Measurements from ENCODE around the gene SDHA.

SDHA gene

DNA sequence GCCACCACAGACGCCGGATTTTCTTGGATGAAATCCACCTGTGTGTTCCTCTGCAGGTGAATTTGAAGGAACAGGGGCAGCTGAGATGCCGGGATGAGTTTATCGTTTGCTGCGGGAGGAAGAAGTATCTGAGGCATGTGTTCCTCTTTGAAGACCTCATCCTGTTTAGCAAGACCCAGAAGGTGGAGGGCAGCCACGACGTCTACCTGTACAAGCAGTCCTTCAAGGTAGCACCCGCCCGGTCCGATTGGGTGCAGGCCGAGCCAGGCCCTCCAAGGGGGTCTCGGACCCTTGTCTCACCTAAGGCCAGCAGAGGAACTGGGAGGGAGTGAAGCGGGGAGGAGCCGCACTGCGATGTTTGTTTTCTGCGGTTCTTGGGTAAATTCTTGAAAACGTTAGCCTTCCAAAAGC, 45.3 kb upstream of the SDHA start:
- H3K4me3 ChIP-seq (ENCODE audit: low read depth, low read length), result no peak overlapping the region
- TF ChIP-seq, protein P1, sequence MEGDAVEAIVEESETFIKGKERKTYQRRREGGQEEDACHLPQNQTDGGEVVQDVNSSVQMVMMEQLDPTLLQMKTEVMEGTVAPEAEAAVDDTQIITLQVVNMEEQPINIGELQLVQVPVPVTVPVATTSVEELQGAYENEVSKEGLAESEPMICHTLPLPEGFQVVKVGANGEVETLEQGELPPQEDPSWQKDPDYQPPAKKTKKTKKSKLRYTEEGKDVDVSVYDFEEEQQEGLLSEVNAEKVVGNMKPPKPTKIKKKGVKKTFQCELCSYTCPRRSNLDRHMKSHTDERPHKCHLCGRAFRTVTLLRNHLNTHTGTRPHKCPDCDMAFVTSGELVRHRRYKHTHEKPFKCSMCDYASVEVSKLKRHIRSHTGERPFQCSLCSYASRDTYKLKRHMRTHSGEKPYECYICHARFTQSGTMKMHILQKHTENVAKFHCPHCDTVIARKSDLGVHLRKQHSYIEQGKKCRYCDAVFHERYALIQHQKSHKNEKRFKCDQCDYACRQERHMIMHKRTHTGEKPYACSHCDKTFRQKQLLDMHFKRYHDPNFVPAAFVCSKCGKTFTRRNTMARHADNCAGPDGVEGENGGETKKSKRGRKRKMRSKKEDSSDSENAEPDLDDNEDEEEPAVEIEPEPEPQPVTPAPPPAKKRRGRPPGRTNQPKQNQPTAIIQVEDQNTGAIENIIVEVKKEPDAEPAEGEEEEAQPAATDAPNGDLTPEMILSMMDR (IDR thresholded peaks at IDR 0.05; ENCODE audit: borderline replicate concordance, insufficient read depth, low read depth, low read length), result no peak

DNA sequence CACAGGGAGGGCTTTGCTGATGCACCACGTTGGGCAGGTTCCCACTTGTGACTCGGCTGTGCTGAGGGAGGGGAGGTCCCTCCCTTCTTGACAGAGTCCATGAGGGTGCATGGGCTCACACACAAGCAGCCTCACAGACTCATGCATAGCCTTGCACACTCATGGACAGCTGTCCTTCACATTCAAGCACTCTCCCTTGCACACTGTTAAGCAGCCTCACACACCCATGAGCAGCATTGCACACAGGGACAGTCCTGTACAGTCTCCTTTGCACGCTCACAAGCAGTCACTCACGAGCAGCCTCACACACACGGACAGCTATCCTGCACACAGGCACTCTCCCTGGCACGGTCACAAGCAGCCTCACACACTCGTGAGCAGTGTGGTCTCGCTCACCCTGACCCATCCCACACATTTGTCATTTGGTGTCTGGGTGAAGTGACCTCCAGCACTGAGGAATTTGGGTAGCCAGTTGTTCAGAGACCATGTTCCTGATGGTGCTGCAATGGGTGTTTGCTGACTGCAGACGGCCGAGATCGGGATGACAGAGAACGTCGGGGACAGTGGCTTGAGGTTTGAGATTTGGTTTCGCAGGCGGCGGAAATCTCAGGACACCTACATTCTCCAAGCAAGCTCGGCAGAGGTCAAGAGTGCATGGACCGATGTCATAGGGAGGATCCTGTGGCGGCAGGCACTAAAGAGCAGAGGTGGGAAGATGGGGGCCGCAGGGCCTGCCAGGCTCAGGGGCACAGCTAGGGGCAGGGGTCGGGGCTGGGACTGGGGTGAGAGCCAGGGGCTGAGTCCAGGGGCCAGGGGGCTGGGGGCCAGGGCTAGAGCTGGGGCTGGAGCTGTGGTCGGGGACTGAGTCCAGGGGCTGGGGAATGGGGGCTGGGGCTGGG, 44.5 kb upstream of the SDHA start:
- no peak overlapping the region for H3K4me3 ChIP-seq (ENCODE audit: low read depth, low read length)

DNA sequence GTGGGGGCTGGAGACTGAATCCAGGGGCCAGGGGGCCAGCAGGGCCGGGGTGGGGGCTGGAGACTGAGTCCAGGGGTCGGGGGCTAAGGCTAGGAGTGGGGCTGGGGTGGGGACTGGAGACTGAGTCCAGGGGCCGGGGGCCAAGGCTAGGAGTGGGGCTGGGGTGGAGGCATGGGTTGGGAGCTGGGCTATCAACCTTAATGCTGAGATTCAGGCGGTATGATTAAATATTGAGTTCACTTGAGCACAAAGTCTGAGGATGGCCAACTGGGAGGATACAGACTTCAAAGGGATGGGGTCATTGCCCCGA, 43.9 kb upstream of the SDHA start:
- no peak overlapping the region for H3K4me3 ChIP-seq (ENCODE audit: low read depth, low read length)
- TF ChIP-seq, protein P1 (IDR thresholded peaks at IDR 0.05; ENCODE audit: borderline replicate concordance, insufficient read depth, low read depth, low read length), result no peak

More for the DNA sequence above, 44.5 kb upstream of the SDHA start:
- TF ChIP-seq, protein P1 (IDR thresholded peaks at IDR 0.05; ENCODE audit: borderline replicate concordance, insufficient read depth, low read depth, low read length), result no peak

DNA sequence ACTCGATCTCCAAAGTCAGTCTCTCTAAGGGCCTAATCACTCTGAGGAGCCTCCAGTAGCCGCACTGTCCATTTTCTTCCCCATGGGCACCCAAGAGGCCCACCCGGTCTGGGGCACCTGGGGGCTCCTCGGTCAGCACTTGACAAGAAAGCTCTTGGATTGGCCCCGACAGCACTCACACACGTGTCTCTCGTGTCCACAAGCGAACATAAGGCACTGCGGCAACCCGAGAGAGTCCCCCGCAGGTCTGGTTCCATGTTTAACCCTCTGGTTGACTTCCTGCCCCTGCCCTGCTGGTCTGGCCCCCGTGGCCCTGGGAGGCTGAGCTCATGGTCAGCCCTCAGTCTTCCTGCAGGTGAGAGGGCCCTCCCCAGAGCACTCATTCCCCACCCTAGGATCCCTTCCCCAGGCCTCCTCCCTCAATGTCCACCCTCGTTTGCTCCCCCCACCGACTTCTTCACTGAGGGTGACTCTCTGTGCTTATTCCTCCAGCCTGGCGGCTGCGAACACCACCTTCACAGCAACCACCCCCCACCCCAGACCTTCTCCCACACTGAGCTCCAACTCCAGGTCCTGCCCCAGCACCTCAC, 43.1 kb upstream of the SDHA start:
- TF ChIP-seq, protein P1 (IDR thresholded peaks at IDR 0.05; ENCODE audit: borderline replicate concordance, insufficient read depth, low read depth, low read length), result no peak
- H3K4me3 ChIP-seq (ENCODE audit: low read depth, low read length), result no peak overlapping the region

DNA sequence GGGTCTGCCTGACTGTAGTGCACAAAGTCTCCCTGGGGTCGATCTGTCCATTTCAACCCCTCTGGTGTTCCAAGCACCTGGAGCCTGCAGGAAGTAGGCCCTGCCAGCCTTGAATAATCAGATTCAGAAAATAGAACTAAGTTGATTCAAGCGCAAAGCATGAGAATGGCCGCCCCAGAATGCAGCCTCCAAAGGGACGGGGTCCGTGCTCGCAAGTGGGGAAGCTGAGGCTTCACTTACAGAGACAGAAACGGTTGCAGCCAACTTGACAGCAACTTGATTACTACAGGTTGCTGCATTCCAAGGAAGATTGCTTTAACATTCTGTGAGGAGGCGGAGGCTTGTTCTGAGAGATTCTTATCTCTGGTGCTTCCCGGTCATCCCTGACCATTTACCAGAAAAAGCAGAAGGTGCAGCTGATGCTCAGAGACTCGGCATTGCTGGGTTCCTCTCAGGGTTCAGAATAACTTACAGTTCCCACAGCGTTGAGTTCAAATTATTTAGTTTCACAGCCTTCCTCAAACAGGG, 41.8 kb upstream of the SDHA start:
- TF ChIP-seq, protein P1 (IDR thresholded peaks at IDR 0.05; ENCODE audit: borderline replicate concordance, insufficient read depth, low read depth, low read length), result no peak
- H3K4me3 ChIP-seq (ENCODE audit: low read depth, low read length), result no peak overlapping the region

DNA sequence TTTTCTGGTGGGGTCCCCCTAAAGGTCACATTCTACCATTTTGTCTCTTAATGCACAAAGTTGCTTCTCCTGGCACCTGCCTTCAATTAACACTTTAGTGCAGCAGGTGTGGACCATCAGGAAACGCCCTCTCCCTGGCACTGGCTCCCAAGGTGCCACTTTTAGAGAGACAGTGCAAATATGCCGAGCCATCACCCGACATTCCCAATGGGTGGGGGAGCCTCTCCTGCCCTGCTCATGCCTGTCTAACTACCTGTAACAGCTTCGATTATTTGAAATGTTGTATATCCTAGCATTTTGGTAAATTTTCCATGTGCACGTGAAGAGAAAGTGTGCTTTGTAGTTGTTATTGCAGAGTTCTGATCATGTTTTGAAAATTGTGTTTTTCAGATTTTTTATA, 40.0 kb upstream of the SDHA start:
- no peak overlapping the region for H3K4me3 ChIP-seq (ENCODE audit: low read depth, low read length)
- TF ChIP-seq, protein P1 (IDR thresholded peaks at IDR 0.05; ENCODE audit: borderline replicate concordance, insufficient read depth, low read depth, low read length), result no peak
